Motor neuron (in vitro differentiated cells): ENCODE measurements around the gene ITFG1. TPM values are rescaled to one million over a fixed set of nuclear protein-coding genes. Genes with fewer than 3 reads are reported as not detected.
"Not testable (repeated sequence)": the region's sequence is repeated elsewhere in the genome, so short reads cannot be mapped to it uniquely, and the experiment has no call there.

Experiments used
- ATAC-seq, 8 experiments: fragments of 200-7000 bp; cut with Tn5 transposase; replicated peaks in 6 of 8; 2 replicates each; pipeline ENCODE4 v1.8.0; 2021; ENCODE audit warnings: mild to moderate bottlenecking in 8 of 8, moderate library complexity in 8 of 8
- H3K27ac ChIP-seq, 2 donors: fragments of 250-450 bp; sonication (Bioruptor Pico); 2 replicates each; pipeline ENCODE4 v1.9.0; 2021; ENCODE audit warnings: antibody characterized with exemption in 2 of 2, mild to moderate bottlenecking in 2 of 2, moderate library complexity in 1 of 2
- H3K4me1 ChIP-seq, 2 donors: fragments of 250-450 bp; sonication (Bioruptor Pico); replicated peaks in 1 of 2; 2 replicates each; pipeline ENCODE4 v1.6.1; 2021; ENCODE audit warnings: antibody characterized with exemption in 2 of 2, mild to moderate bottlenecking in 2 of 2, moderate library complexity in 1 of 2
- H3K4me3 ChIP-seq, 5 donors: fragments of 250-450 bp; sonication (Bioruptor Pico); 2 replicates each; pipeline ENCODE4 v1.9.0; 2021; ENCODE audit warnings: antibody characterized with exemption in 5 of 5, mild to moderate bottlenecking in 5 of 5, moderate library complexity in 4 of 5
- WGBS, 10 experiments: fragments of 450-650 bp; shearing (Covaris generic); methylation state at CpG; one replicate each; pipeline ENCODE4 v1.0.0; 2022; 5-methylcytosine and 5-hydroxymethylcytosine counted together
- in situ Hi-C, 9 experiments: fragments of 400-800 bp; cut with MboI; loops; one replicate each; pipeline ENCODE4 v1.15.0; 2021; ENCODE audit warnings: low sequenced_read_pairs in 9 of 9, low pct_unique_long_range_greater_than_20kb in 2 of 9; ENCODE audit not compliant: unreplicated experiment in 9 of 9
- total RNA-seq, 8 experiments: library from RNA; unstranded; fragments of 300-600 nt; gene quantifications; 2 replicates each; pipeline versions ENCODE4 v1.2.3 to v1.2.4, GENCODE V29; 2022

ITFG1 gene
- total RNA-seq, 8 experiments from 2014 or later, result 50.5 to 110 (median 67.8) TPM

DNA sequence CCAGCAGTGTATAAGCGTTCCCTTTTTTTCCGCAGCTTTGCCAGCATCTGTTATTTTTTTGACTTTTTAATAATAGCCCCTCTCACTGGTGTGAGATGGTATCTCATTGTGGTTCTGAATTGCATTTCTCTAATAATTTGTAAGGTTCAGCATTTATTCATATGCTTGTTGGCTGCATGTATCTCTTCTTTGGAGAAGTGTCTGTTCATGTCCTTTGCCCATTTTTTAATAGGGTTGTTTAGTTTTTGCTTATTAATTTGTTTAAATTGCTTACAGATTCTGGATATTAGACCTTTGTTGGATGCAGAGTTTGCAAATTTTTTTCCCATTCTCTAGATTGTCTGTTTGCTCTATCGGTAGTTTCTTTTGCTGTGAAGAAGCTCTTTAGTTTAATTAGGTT, 27.2 kb upstream of the ITFG1 start:
- in situ Hi-C loops, result no loop called here
- H3K4me3 ChIP-seq, result no peak overlapping the region
- H3K4me1 ChIP-seq, result peaks cover 0 to 10% of the 10 kb centered on the region in 2 donors
- no peak for ATAC-seq
- no peak overlapping the region for H3K27ac ChIP-seq
- 62 to 100% (median 99%) methylated on average over 1 to 3 of the region's 3 CpGs for WGBS, 10 experiments

- in situ Hi-C loops, result no loop called here
- Histone ChIP-seq H3K4me1 (peaks cover 0 to 3% of the 10 kb centered on the region in 2 donors), H3K27ac (no peak overlapping the region), H3K4me3 (no peak overlapping the region)
- ATAC-seq, result no peak
These were observed 26.0 kb upstream of the ITFG1 start for GRCh38 chr16:47486856-47487255.

GRCh38 chr16:47483616-47484015, 22.8 kb upstream of the ITFG1 start:
- no peak overlapping the region for H3K4me3 ChIP-seq
- WGBS, 10 experiments, result 67 to 100% (median 92%) methylated on average over 1 to 2 of the region's 2 CpGs; no CpG with 5 or more reads in 1 of the 10 experiments
- no peaks in the 10 kb centered on the region for H3K4me1 ChIP-seq
- in situ Hi-C loops, result no loop called here
- no peak overlapping the region for H3K27ac ChIP-seq
- no peak for ATAC-seq

GRCh38 chr16:47481698-47482374, 21.0 kb upstream of the ITFG1 start:
- in situ Hi-C loops, result no loop called here
- 81 to 100% (median 89%) methylated on average over 2 to 6 of the region's 6 CpGs; no CpG with 5 or more reads in 2 of the 10 experiments for WGBS, 10 experiments
- Histone ChIP-seq H3K4me1 (peaks cover 3 to 7% of the 10 kb centered on the region in 2 donors), H3K27ac (no peak overlapping the region), H3K4me3 (no peak overlapping the region)
- ATAC-seq, result no peak

- H3K4me3 ChIP-seq, result no peak overlapping the region
- in situ Hi-C loops, result no loop called here
- no peak overlapping the region for H3K27ac ChIP-seq
- WGBS, 10 experiments, result 80 to 100% (median 96%) methylated on average over 1 to 3 of the region's 3 CpGs
- peaks cover 6 to 10% of the 10 kb centered on the region in 2 donors for H3K4me1 ChIP-seq
- no peak for ATAC-seq
These were observed 19.5 kb upstream of the ITFG1 start for GRCh38 chr16:47480410-47480809.

DNA sequence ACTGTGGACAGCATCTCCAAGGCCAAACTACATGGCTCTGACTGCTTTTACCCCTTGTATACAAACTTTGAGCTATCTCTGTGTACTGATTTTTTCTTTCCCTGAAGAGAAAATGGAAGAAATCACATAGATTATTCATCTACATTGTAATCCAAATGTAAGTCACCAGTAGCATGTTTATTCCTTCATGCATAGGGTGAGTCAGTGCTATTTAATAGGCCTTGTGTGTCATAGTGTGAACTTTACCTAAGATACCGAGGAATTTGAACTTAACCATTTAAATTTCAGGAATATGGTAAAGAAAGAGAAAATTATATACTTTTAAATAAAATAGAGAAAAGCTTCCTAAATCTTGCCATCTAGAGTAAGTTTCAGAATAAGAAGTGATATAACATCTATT, 16.8 kb upstream of the ITFG1 start:
- peaks cover 6 to 10% of the 10 kb centered on the region in 2 donors for H3K4me1 ChIP-seq
- WGBS, 10 experiments, result 0 to 100% (median 54%) methylated on average over 1 of the region's 1 CpG; no CpG with 5 or more reads in 2 of the 10 experiments
- peak in 5 of 8 experiments; percentile 23 to 54 (median 39) for ATAC-seq
- no peak overlapping the region for H3K4me3 ChIP-seq
- in situ Hi-C loops, result no loop called here
- no peak overlapping the region for H3K27ac ChIP-seq

DNA sequence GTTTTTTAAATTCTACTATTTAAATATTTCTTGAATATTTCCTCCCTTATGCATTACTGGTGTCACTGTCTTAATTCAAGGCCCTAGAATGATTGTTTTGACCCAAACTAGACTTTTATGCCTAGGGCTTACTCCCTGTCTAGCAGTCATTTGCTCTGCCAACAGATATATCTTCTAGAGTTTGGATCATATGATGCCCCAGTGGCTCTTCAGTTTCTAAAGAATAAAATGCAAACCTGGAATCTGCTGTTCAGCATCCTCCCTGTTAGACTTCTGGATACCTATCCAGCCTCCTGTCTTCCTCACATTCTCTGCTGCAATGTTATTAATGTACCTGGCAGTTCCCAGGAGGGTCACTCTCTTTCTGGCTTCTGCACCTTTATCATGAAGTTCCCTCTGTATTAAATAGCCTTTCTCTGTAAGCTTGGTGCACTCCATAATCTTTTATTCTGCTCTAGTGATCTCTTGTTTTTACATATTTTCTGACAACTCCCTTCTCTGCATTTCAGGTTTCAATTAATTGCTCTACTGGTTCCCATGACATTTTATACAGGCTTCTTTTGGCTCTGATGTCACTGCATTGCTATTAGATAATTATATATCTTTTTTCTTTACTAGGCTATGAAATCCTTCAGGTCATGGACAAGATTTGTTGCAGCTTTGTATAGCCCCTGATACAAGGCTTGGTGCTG, 15.9 kb upstream of the ITFG1 start:
- no peak overlapping the region for H3K4me3 ChIP-seq
- H3K4me1 ChIP-seq, result peaks cover 6 to 10% of the 10 kb centered on the region in 2 donors
- peak in 5 of 8 experiments; percentile 11 to 98 (median 91) for ATAC-seq
- in situ Hi-C loops, result no loop called here
- no peak overlapping the region for H3K27ac ChIP-seq

DNA sequence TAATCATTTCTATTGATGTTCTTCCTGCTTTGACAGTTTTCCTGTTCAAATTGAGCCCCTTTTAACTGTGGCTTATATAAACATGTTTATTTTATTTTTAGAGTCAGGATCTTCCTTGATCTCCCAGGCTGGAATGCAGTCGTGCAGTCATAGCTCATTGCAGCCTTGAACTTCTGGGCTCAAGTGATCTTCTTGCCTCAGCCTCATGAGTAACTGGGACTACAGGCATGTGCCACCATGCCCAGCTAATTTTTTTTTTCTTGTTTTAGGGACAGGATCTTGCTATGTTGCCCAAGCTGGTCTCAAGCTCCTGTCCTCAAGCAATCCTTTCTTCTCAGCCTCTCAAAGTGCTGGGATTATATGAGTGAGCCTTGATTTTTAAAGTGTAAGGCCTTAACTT, 14.9 kb upstream of the ITFG1 start:
- no peak overlapping the region for H3K4me3 ChIP-seq
- peaks cover 6 to 10% of the 10 kb centered on the region in 2 donors for H3K4me1 ChIP-seq
- WGBS, 10 experiments, result 43 to 100% (median 67%) methylated on average over 1 of the region's 1 CpG; no CpG with 5 or more reads in 3 of the 10 experiments
- in situ Hi-C loops, result no loop called here
- no peak for ATAC-seq
- H3K27ac ChIP-seq, result no peak overlapping the region

DNA sequence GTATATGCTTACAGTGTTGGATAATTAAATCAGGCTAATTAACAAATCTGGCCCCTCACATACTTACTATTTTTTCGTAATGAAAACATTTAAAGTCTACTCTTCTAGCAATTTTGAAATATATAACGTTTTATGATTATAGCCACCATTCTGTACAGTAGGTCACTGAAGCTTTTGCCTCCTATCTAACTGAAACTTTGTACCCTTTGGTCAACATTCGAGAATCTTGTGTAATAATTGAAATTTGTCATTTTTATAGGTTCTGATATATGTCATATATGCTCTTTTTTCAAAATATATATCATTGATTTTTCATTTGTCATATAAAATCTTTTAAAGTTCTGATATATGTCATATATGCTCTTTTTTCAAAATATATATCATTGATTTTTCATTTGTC, 12.9 kb upstream of the ITFG1 start:
- 80 to 100% (median 93%) methylated on average over 1 to 3 of the region's 3 CpGs for WGBS, 10 experiments
- Histone ChIP-seq H3K4me1 (peaks cover 6 to 10% of the 10 kb centered on the region in 2 donors), H3K27ac (no peak overlapping the region), H3K4me3 (no peak overlapping the region)
- no peak for ATAC-seq
- in situ Hi-C loops, result no loop called here

- H3K4me3 ChIP-seq, H3K27ac ChIP-seq, in situ Hi-C loops, ATAC-seq: not testable (repeated sequence)
- 81 to 100% (median 98%) methylated on average over 1 to 2 of the region's 2 CpGs; no CpG with 5 or more reads in 2 of the 10 experiments for whole genome bisulfite sequencing, 10 experiments
- H3K4me1 ChIP-seq, result peaks cover 6 to 10% of the 10 kb centered on the region in 2 donors
These were observed 12.1 kb upstream of the ITFG1 start for GRCh38 chr16:47473004-47473403.

GRCh38 chr16:47470810-47471209, 9.9 kb upstream of the ITFG1 start:
- peaks cover 11 to 13% of the 10 kb centered on the region in 2 donors for H3K4me1 ChIP-seq
- no peak for ATAC-seq
- H3K4me3 ChIP-seq, result no peak overlapping the region
- 88 to 100% (median 100%) methylated on average over 1 of the region's 1 CpG; no CpG with 5 or more reads in 4 of the 10 experiments for WGBS, 10 experiments
- in situ Hi-C loops, result no loop called here
- H3K27ac ChIP-seq, result no peak overlapping the region

- no peak overlapping the region for H3K4me3 ChIP-seq
- no peak for ATAC-seq
- no peak overlapping the region for H3K27ac ChIP-seq
- H3K4me1 ChIP-seq, result peaks cover 12 to 16% of the 10 kb centered on the region in 2 donors
- WGBS, 10 experiments, result 33 to 95% (median 87%) methylated on average over 1 to 5 of the region's 7 CpGs; no CpG with 5 or more reads in 3 of the 10 experiments
- in situ Hi-C loops, result no loop called here
These were observed 9.3 kb upstream of the ITFG1 start for GRCh38 chr16:47470211-47470610.

DNA sequence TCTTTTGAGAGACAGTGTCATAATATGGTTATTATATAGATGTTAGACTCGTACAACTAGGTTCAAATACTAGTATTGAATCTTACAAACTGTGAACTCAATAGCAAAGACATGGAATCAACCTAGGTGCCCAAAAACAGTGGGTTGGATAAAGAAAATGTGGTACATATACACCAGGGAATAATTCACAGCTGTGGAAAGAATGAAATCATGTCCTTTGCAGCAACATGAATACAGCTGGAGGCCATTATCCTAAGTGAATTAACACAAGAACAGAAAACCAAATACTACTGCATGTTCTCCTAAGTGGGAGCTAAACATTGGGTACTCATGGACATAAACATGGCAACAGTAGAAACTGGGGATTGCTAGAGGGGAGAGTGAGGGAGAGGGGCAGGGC, 8.4 kb upstream of the ITFG1 start:
- 13 to 100% (median 95%) methylated on average over 1 of the region's 1 CpG; no CpG with 5 or more reads in 2 of the 10 experiments for WGBS, 10 experiments
- in situ Hi-C loops, result no loop called here
- Histone ChIP-seq H3K4me3 (no peak overlapping the region), H3K4me1 (peaks cover 20 to 26% of the 10 kb centered on the region in 2 donors), H3K27ac (no peak overlapping the region)
- peak in 3 of 8 experiments; percentile 9 to 23 (median 15) for ATAC-seq
